ENCODE measurements around the gene PIP5K1B. TPM values are rescaled to one million over a fixed set of nuclear protein-coding genes. Genes with fewer than 3 reads are reported as not detected.

PIP5K1B gene
- total and polyA plus RNA-seq, 2 donors: 0.94 to 1.2 TPM

- no peaks in the 10 kb centered on the region for H3K4me1 ChIP-seq (ENCODE audit: control insufficient read depth in 2 of 2, insufficient read depth in 2 of 2, low read length in 2 of 2)
- no peaks in the 10 kb centered on the region for H3K36me3 ChIP-seq (ENCODE audit: control insufficient read depth in 2 of 2, insufficient read depth in 2 of 2, low read length in 1 of 2)
- no peak overlapping the region for H3K4me3 ChIP-seq (ENCODE audit: low read length in 2 of 2)
- WGBS: 91% methylated on average over 11 of the region's 11 CpGs
- no peaks in the 10 kb centered on the region for H3K9me3 ChIP-seq (ENCODE audit: control insufficient read depth in 2 of 2, insufficient read depth in 1 of 2, low read length in 1 of 2)
- no peaks in the 10 kb centered on the region for H3K27me3 ChIP-seq (ENCODE audit: control insufficient read depth in 2 of 2, insufficient read depth in 1 of 2, low read length in 1 of 2)
- H3K27ac ChIP-seq (ENCODE audit: low read depth in 1 of 2, low read length in 1 of 2): no peak overlapping the region
- no peak for DNase-seq (ENCODE audit: low read depth in 6 of 9, low spot score in 9 of 9)
Measured at GRCh38 chr9:68804911-68805889, 100.2 kb downstream of the PIP5K1B start.

GRCh38 chr9:68805890-68806517 is 101.0 kb downstream of the PIP5K1B start:
- WGBS: 96% methylated on average over 3 of the region's 3 CpGs
- no peaks in the 10 kb centered on the region for H3K36me3 ChIP-seq (ENCODE audit: control insufficient read depth in 2 of 2, insufficient read depth in 2 of 2, low read length in 1 of 2)
- H3K9me3 ChIP-seq (ENCODE audit: control insufficient read depth in 2 of 2, insufficient read depth in 1 of 2, low read length in 1 of 2): no peaks in the 10 kb centered on the region
- DNase-seq (ENCODE audit: low read depth in 6 of 9, low spot score in 9 of 9): no peak
- no peak overlapping the region for H3K27ac ChIP-seq (ENCODE audit: low read depth in 1 of 2, low read length in 1 of 2)
- H3K4me3 ChIP-seq (ENCODE audit: low read length in 2 of 2): no peak overlapping the region
- H3K27me3 ChIP-seq (ENCODE audit: control insufficient read depth in 2 of 2, insufficient read depth in 1 of 2, low read length in 1 of 2): no peaks in the 10 kb centered on the region
- no peaks in the 10 kb centered on the region for H3K4me1 ChIP-seq (ENCODE audit: control insufficient read depth in 2 of 2, insufficient read depth in 2 of 2, low read length in 2 of 2)

- DNase-seq (ENCODE audit: low read depth in 6 of 9, low spot score in 9 of 9): no peak
- H3K9me3 ChIP-seq (ENCODE audit: control insufficient read depth in 2 of 2, insufficient read depth in 1 of 2, low read length in 1 of 2): no peaks in the 10 kb centered on the region
- 97% methylated on average over 6 of the region's 6 CpGs for WGBS
- H3K4me3 ChIP-seq (ENCODE audit: low read length in 2 of 2): no peak overlapping the region
- H3K27ac ChIP-seq (ENCODE audit: low read depth in 1 of 2, low read length in 1 of 2): no peak overlapping the region
- no peaks in the 10 kb centered on the region for H3K4me1 ChIP-seq (ENCODE audit: control insufficient read depth in 2 of 2, insufficient read depth in 2 of 2, low read length in 2 of 2)
- no peaks in the 10 kb centered on the region for H3K27me3 ChIP-seq (ENCODE audit: control insufficient read depth in 2 of 2, insufficient read depth in 1 of 2, low read length in 1 of 2)
- no peaks in the 10 kb centered on the region for H3K36me3 ChIP-seq (ENCODE audit: control insufficient read depth in 2 of 2, insufficient read depth in 2 of 2, low read length in 1 of 2)
Measured at GRCh38 chr9:68808338-68808890, 103.4 kb downstream of the PIP5K1B start.

- Histone ChIP-seq H3K4me1 (ENCODE audit: control insufficient read depth in 2 of 2, insufficient read depth in 2 of 2, low read length in 2 of 2) (no peaks in the 10 kb centered on the region), H3K9me3 (ENCODE audit: control insufficient read depth in 2 of 2, insufficient read depth in 1 of 2, low read length in 1 of 2) (no peaks in the 10 kb centered on the region), H3K36me3 (ENCODE audit: control insufficient read depth in 2 of 2, insufficient read depth in 2 of 2, low read length in 1 of 2) (no peaks in the 10 kb centered on the region), H3K27ac (ENCODE audit: low read depth in 1 of 2, low read length in 1 of 2) (no peak overlapping the region), H3K4me3 (ENCODE audit: low read length in 2 of 2) (no peak overlapping the region), H3K27me3 (ENCODE audit: control insufficient read depth in 2 of 2, insufficient read depth in 1 of 2, low read length in 1 of 2) (no peaks in the 10 kb centered on the region)
- 95% methylated on average over 8 of the region's 8 CpGs for WGBS
- no peak for DNase-seq (ENCODE audit: low read depth in 6 of 9, low spot score in 9 of 9)
Measured at GRCh38 chr9:68817079-68817875, 112.2 kb downstream of the PIP5K1B start.

- WGBS: 95% methylated on average over 2 of the region's 2 CpGs
- no peaks in the 10 kb centered on the region for H3K36me3 ChIP-seq (ENCODE audit: control insufficient read depth in 2 of 2, insufficient read depth in 2 of 2, low read length in 1 of 2)
- no peak for DNase-seq (ENCODE audit: low read depth in 6 of 9, low spot score in 9 of 9)
- H3K9me3 ChIP-seq (ENCODE audit: control insufficient read depth in 2 of 2, insufficient read depth in 1 of 2, low read length in 1 of 2): no peaks in the 10 kb centered on the region
- H3K27me3 ChIP-seq (ENCODE audit: control insufficient read depth in 2 of 2, insufficient read depth in 1 of 2, low read length in 1 of 2): no peaks in the 10 kb centered on the region
- no peaks in the 10 kb centered on the region for H3K4me1 ChIP-seq (ENCODE audit: control insufficient read depth in 2 of 2, insufficient read depth in 2 of 2, low read length in 2 of 2)
- no peak overlapping the region for H3K27ac ChIP-seq (ENCODE audit: low read depth in 1 of 2, low read length in 1 of 2)
- no peak overlapping the region for H3K4me3 ChIP-seq (ENCODE audit: low read length in 2 of 2)
Measured at GRCh38 chr9:68819065-68819464, 114.0 kb downstream of the PIP5K1B start.

GRCh38 chr9:68821911-68822310 is 116.9 kb downstream of the PIP5K1B start:
- Histone ChIP-seq H3K4me3 (ENCODE audit: low read length in 2 of 2) (no peak overlapping the region), H3K27me3 (ENCODE audit: control insufficient read depth in 2 of 2, insufficient read depth in 1 of 2, low read length in 1 of 2) (no peaks in the 10 kb centered on the region), H3K27ac (ENCODE audit: low read depth in 1 of 2, low read length in 1 of 2) (no peak overlapping the region), H3K36me3 (ENCODE audit: control insufficient read depth in 2 of 2, insufficient read depth in 2 of 2, low read length in 1 of 2) (no peaks in the 10 kb centered on the region), H3K4me1 (ENCODE audit: control insufficient read depth in 2 of 2, insufficient read depth in 2 of 2, low read length in 2 of 2) (no peaks in the 10 kb centered on the region), H3K9me3 (ENCODE audit: control insufficient read depth in 2 of 2, insufficient read depth in 1 of 2, low read length in 1 of 2) (no peaks in the 10 kb centered on the region)
- 91% methylated on average over 2 of the region's 2 CpGs for WGBS
- no peak for DNase-seq (ENCODE audit: low read depth in 6 of 9, low spot score in 9 of 9)

GRCh38 chr9:68822596-68823165 is 117.6 kb downstream of the PIP5K1B start:
- Histone ChIP-seq H3K4me1 (ENCODE audit: control insufficient read depth in 2 of 2, insufficient read depth in 2 of 2, low read length in 2 of 2) (no peaks in the 10 kb centered on the region), H3K9me3 (ENCODE audit: control insufficient read depth in 2 of 2, insufficient read depth in 1 of 2, low read length in 1 of 2) (no peaks in the 10 kb centered on the region), H3K4me3 (ENCODE audit: low read length in 2 of 2) (no peak overlapping the region), H3K27me3 (ENCODE audit: control insufficient read depth in 2 of 2, insufficient read depth in 1 of 2, low read length in 1 of 2) (no peaks in the 10 kb centered on the region), H3K36me3 (ENCODE audit: control insufficient read depth in 2 of 2, insufficient read depth in 2 of 2, low read length in 1 of 2) (no peaks in the 10 kb centered on the region), H3K27ac (ENCODE audit: low read depth in 1 of 2, low read length in 1 of 2) (no peak overlapping the region)
- no peak for DNase-seq (ENCODE audit: low read depth in 6 of 9, low spot score in 9 of 9)
- 93% methylated on average over 6 of the region's 6 CpGs for WGBS

- DNase-seq (ENCODE audit: low read depth in 6 of 9, low spot score in 9 of 9): no peak
- Histone ChIP-seq H3K27me3 (ENCODE audit: control insufficient read depth in 2 of 2, insufficient read depth in 1 of 2, low read length in 1 of 2) (no peaks in the 10 kb centered on the region), H3K36me3 (ENCODE audit: control insufficient read depth in 2 of 2, insufficient read depth in 2 of 2, low read length in 1 of 2) (no peaks in the 10 kb centered on the region), H3K4me1 (ENCODE audit: control insufficient read depth in 2 of 2, insufficient read depth in 2 of 2, low read length in 2 of 2) (no peaks in the 10 kb centered on the region), H3K9me3 (ENCODE audit: control insufficient read depth in 2 of 2, insufficient read depth in 1 of 2, low read length in 1 of 2) (no peaks in the 10 kb centered on the region), H3K27ac (ENCODE audit: low read depth in 1 of 2, low read length in 1 of 2) (no peak overlapping the region), H3K4me3 (ENCODE audit: low read length in 2 of 2) (no peak overlapping the region)
- 94% methylated on average over 9 of the region's 9 CpGs for WGBS
Measured at GRCh38 chr9:68825762-68826472, 120.9 kb downstream of the PIP5K1B start.

All from thymus (tissue), 11 donors.